Pons (tissue), 1 donor: ENCODE data around the gene ZNF638.

Experiments
- DNase-seq: peaks from one replicate; pipeline ENCODE4 v3.0.0-alpha.2; 2016; ENCODE audit warnings: low spot score

ZNF638 gene

GRCh38 chr2:71332435-71332796, 834 bp downstream of the ZNF638 start:
- DNase-seq, result no peak

DNA sequence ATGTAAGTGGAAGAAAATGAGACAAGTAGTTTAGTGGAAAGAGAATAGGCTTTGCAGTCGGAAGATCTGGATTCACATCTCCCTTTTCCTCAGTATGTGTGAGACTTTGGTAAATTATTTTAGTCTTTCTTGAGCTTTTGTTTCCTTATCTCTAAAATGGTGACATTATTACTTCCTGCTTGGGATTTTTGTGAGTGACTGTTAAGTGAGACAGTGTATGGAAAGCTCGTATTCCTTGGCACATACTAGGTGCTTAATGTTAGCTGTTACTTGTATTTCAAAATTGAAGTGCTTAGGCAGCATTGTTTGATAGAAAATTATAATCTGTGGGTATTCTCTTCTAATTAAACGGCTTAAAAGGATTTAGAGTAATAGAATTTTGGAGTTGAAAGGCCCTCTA, 2.0 kb downstream of the ZNF638 start:
- DNase-seq, result no peak

DNA sequence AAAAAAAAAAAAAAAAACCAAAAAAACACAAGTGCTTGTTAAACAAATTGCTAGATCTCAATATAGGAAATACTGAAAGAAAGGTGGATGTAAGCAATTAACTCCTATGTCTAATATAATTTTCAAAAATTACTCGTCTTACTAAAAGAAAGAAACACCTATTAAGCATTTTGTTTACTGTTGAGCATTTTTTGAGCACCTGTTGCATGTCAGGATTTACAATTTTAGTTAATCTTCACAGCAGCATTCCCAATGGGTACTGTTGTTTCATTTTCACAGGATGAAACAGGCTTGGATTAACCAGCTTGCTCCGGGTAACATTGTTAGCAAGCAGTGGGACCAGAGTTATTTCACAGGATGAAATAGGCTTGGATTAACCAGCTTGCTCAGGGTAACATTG, 4.8 kb downstream of the ZNF638 start:
- no peak for DNase-seq

DNA sequence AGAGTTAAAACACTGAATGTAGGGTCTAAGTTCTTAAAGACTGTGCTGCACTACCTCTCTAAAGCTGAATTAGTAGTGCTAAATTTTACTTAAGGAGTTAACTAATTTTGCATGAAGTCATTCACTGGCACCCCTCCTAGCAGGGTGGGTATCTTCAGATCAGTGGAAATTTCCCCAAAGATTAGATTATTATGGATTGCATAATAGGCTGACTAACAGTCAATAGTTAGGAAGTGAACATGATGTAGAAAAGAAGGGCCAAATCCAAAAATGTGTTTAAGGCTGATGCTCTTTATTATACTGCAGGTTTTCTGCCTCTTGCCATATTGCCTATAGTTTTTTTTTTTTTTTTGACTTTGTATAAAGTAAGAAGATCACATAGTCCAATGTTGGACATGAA, 5.2 kb downstream of the ZNF638 start:
- DNase-seq, result no peak

DNA sequence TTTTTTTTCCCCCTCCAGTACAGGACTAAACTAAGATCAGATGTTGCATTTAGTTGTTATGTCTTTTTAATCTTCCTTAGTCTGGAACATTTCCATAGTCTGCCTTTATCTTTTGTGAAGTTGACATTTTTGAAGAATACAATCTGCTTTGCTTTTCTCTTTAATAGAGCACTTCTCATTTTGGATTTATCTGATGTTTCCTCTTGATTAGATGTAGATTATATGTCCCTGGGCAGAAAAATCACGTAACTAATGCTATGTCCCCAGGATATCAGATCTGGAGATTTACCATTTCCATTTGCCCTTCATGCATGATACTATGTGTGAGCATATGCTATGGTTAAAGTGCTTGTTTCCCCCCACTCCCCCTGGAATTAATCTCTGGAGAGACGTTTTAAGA, 6.2 kb downstream of the ZNF638 start:
- DNase-seq, result no peak

- no peak for DNase-seq
These were observed 8.1 kb downstream of the ZNF638 start for GRCh38 chr2:71339685-71340084.

DNA sequence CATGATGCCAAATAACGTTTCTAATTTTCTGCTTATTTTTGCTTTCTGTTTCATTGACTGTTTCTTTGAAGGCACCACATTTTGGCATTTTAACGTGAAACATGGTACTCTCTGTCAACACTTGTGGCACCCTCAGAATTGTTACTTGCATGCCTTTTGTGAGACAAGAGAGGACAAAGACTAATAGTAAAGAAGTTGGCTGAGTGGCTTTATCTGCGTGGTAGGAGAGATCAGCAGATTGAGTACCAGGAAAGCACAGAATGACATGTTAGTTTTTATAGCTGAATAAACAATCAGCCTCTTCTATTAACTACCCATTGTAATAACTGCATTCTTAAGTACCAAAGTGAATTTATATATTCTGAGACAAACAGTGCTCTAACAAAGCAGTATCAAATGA, 8.6 kb downstream of the ZNF638 start:
- peak; percentile 53 for DNase-seq

- no peak for DNase-seq
These were observed 10.1 kb downstream of the ZNF638 start for GRCh38 chr2:71341645-71342044.

DNA sequence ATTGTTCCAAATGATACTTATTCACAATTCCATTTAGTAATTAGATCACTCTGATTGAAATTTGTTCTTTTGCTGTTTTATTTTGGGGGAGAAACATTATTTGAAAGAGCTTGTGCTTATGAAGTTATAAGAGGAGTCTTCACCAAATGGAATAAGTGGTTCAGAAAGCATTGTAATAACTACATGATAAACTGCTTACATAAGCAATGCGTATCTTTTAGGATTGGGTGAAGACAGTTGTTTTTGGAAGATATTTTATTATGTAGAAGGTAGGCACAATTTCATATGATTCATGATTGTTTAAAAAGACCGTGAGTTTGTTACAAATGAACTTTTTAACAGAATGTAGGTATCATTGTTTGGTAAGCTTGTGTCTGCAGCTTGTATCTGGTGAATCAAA, 14.5 kb downstream of the ZNF638 start:
- DNase-seq, result no peak

DNA sequence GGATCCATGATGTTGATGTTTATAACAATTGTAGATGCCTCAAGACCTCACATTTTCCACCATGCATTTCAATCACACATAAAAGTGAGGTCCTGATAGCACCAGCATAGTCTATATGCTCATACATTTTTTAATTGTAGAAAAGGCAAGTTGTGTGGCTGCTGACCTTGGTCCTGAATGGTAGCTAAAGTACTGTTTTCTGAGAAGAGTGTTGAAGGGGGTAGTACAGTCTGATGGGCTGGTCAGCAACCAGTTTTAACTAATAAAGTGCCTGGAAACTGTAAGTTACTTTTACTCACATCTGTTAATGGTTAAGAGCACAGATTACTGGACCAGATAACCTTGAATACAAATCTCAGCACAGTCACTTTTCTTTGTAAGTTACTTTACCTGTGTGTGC, 15.9 kb downstream of the ZNF638 start:
- no peak for DNase-seq

GRCh38 chr2:71348302-71348701, 16.7 kb downstream of the ZNF638 start:
- no peak for DNase-seq

GRCh38 chr2:71353248-71353647, 21.7 kb downstream of the ZNF638 start:
- DNase-seq, result no peak

DNA sequence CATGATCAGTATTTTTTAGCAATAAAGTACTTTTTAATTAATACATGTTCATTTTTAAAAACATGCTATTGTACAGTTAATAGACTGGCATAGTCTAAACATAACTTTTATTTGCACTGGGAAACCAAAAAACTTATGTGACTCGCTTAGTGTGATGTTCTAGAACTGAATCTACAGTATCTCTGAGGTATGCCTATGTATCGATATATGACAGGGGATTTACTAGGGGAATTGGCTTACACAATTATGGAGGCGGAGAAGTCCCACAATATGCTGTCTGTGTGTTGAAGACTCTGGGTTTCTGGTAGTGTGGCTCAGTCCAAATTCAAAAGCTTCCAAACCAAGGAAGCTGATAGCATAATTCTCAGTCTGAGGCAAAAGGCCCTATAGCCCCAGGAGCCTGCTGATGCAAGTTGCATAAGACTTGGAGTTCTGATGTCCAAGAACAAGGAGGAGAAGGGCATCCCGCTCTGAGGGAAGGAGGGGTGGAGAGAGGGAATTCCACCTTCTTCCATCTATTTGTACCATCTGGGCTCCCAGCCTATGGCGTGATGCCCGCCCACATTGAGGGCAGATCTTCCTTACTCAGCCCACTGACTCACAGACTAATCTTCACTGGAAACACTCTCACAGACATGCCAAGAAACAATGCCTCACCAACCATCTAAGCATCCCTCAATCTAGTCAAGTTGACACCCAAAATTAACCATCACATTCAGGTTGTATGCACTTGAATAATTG, 27.5 kb downstream of the ZNF638 start:
- DNase-seq, result no peak

DNA sequence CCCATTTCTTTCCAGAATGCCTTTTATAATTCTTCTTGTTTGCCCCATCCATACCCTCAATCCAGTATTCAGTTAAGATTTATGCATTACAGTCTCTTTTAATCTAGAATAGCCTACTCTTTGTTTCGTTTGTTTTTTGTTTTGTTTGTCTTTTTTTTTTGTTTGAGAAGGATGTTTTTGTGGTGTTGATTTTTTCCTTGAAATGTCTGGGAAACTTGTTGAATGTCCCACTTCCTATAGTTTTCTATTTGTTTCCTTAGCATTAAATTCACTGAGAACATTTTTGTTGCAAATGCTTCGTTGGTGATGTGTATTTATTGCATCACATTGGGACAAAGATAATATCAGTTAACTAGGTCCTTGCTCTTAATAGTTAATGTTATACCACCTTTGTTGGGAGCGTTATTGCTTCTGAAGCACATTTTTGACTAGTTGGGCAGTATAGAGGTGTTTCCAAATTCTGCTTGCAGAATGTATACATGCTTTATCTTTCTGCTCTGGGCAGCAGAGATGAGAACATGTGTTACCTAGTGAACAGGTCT, 28.9 kb downstream of the ZNF638 start:
- DNase-seq, result no peak

DNA sequence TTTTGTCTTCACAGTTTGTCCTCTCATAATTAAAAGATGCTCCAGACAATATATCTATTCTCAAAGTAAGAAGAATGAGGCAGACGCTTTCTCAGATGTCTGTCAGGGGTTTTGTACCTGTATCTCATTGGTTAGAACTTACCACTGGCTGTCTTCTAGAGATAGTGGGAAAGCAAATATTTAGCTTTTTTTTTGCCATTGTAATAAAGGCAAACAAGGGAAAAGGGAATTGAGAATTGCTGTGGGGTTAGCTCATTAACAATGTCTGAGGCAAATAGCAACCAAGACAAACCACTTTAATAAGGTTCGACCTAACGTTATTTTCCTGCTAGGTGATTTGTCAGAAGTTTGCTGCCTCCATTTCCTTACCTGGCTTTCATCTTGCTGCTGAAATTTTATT, 30.0 kb downstream of the ZNF638 start:
- DNase-seq, result no peak

GRCh38 chr2:71362447-71362846, 30.9 kb downstream of the ZNF638 start:
- no peak for DNase-seq

DNA sequence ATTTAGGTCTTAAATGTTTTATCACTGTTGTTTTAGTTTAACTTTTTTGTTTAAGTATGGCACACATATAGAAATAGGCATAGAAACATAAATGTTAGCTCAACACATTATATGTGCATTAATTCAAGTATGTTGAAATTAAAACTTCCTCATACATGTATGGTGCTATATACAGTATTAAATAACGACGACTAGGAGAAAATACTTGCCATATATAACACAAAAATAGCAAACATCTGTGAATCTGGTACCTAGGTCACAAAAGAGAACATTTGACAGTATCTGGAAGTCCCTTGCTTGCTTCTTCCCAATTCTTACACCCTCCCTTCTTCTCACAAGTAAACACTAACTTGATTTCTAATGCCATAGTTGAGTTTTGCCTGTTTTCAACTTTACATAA, 38.4 kb downstream of the ZNF638 start:
- DNase-seq, result no peak

GRCh38 chr2:71372042-71372441, 40.5 kb downstream of the ZNF638 start:
- no peak for DNase-seq

- no peak for DNase-seq
These were observed 47.5 kb downstream of the ZNF638 start for GRCh38 chr2:71379086-71379485.

DNA sequence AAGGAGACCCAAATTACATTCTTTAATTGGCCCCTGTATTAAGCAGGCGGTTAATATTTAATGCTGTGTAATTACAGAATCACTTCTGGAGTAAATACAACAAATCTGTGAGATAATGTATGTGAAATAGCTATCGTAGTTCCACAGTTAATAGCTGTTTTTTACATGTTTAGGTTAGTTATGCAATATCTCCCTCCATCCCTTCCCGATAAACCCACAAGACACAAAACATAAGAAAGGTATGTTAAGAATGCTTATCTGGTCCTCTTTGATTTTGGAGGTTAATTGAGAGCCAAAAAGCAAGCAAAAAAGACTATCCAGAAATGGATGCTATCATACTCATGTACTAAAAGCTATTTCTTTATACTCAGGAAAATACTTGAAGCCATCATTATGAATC, 49.1 kb downstream of the ZNF638 start:
- DNase-seq, result no peak

- DNase-seq, result peak; percentile 29
These were observed 53.4 kb downstream of the ZNF638 start for GRCh38 chr2:71385012-71385411.

DNA sequence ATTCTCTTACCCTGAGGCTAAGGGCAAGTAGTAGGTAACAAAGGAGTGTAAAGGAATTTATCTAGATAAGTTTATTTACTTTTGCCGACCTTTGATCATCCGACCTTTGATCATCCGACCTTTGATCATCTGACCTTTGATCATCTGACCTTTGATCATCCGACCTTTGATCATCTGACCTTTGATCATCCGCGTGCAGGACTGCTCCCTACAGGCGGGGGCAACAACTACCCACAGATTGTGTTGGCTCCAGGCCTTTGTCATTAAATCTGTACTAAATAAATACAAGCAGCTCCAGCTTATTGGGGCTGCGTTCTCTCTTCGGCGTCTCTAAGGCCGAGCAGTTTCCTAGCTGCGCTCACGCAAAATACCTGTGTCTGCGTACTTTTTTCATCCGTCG, 56.6 kb downstream of the ZNF638 start:
- DNase-seq, result no peak

DNA sequence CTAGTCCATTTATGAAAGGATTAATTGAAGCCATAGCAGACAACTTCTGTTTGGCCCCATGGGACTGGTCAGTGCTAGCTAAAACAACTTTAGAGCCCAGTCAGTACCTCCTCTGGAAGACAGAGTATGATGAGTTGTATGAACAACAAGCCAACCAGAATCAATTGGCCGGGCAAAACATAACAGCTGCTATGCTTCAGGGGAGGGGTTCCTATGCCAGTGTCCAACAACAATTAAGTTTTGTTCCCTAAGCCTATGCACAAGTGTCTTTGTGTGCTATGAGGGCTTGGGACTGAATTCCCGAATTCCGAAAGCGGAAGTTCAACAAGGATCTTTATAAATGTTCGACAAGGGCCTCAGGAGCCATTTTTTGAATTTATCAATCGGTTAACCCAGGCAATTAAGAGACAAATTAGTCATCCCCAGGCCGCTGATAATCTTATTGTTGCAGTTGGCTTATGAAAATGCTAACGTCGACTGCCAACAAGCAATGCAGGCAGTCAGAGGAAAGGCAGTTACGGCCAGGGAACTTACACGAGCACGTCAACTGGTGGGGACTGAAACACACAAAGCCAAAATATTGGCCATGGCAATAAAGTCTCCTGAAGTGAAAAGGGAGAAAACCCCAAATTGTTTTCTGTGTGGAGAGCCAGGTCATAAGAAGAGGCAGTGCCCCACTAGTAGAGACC, 57.9 kb downstream of the ZNF638 start:
- DNase-seq, result peak; percentile 95

GRCh38 chr2:71393216-71393615, 61.6 kb downstream of the ZNF638 start:
- no peak for DNase-seq
